Measurements from ENCODE around the gene MYH15. TPM values are rescaled to one million over a fixed set of nuclear protein-coding genes. Genes with fewer than 3 reads are reported as not detected.

The MYH15 gene
- total and polyA plus RNA-seq, 10 of the 15 experiments (the other 5 are each of a cell fraction or from before 2014, with no cell fraction given): 0.05 to 0.27 (median 0.09) TPM; not detected in 1

GRCh38 chr3:108474581-108474980 is 35.8 kb downstream of the MYH15 start (continued):
- no peak for TF ChIP-seq RB1 (IDR thresholded peaks at IDR 0.05; ENCODE audit: borderline replicate concordance)
- no peak for TF ChIP-seq BMI1 (IDR thresholded peaks at IDR 0.05; ENCODE audit: borderline replicate concordance)
- TF ChIP-seq MEF2B (IDR thresholded peaks at IDR 0.05; ENCODE audit: partially characterized antibody, poor library complexity, severe bottlenecking): no peak
- TF ChIP-seq SUPT20H (IDR thresholded peaks at IDR 0.05; ENCODE audit: borderline replicate concordance, control insufficient read depth, low read depth, low read length): no peak
- no peak for TF ChIP-seq NFIC (IDR thresholded peaks at IDR 0.05; ENCODE audit: low read depth, low read length)

- no peak for ATAC-seq
- no peaks in the 10 kb centered on the region for H3K9me3 ChIP-seq (replicated peaks; ENCODE audit: control insufficient read depth, insufficient read depth, low read length)
- no peak overlapping the region for H3K4me3 ChIP-seq
- no peak for DNase-seq (ENCODE audit: low read depth, low spot score)
- CTCF ChIA-PET: interaction anchor here (1.3 to 3.3 kb wide), 3 partner anchors 12 to 320 kb away, joined by 3 to 17 read pairs (median 4); no protein-coding TSS in a partner anchor
- no peak for FAIRE-seq
- no peaks in the 10 kb centered on the region; a peak in 1 of 4 replicates for H3K27me3 ChIP-seq (replicated peaks in 1 of 2; ENCODE audit: control insufficient read depth in 2 of 2, insufficient read depth in 2 of 2, low read length in 1 of 2)
- RAD21 ChIA-PET (ENCODE audit: unreplicated experiment): interaction anchor here (2.6 kb wide), 1 partner anchor 320 kb away, joined by 10 read pairs; no protein-coding TSS in a partner anchor
- H3K79me2 ChIP-seq (ENCODE audit: control insufficient read depth, insufficient read depth, low read length): no peaks in the 10 kb centered on the region
- H3K4me1 ChIP-seq (ENCODE audit: control insufficient read depth, insufficient read depth, low read length): no peaks in the 10 kb centered on the region
- no peak overlapping the region for H3K4me2 ChIP-seq (ENCODE audit: control insufficient read depth, insufficient read depth)
- intact Hi-C loops (cut with micrococcal nuclease; ENCODE audit: unreplicated experiment) (loop anchor here (10.0 kb wide), 1 partner anchor 1239 kb away; no protein-coding TSS in a partner anchor), in situ Hi-C loops (cut with MboI) (loop anchor here (5.0 to 10.0 kb wide), 2 partner anchors 321 to 1239 kb away; no protein-coding TSS in a partner anchor)
- H3K36me3 ChIP-seq (ENCODE audit: control insufficient read depth in 2 of 2, insufficient read depth in 2 of 2, low read length in 1 of 2): no peaks in the 10 kb centered on the region
- no peak overlapping the region for H3K9ac ChIP-seq (ENCODE audit: control insufficient read depth, insufficient read depth, low read length)
- SMC1A ChIA-PET (ENCODE audit: uncharacterized antibody, unreplicated experiment): interaction anchor here (0.9 to 2.7 kb wide), 3 partner anchors 12 to 321 kb away, joined by 3 to 13 read pairs (median 4); no protein-coding TSS in a partner anchor
- BruUV-seq (replicated peaks): no TSS peak
- H4K20me1 ChIP-seq (ENCODE audit: control insufficient read depth, insufficient read depth): no peaks in the 10 kb centered on the region
- no peak overlapping the region for H3K27ac ChIP-seq (ENCODE audit: control insufficient read depth, insufficient read depth)
- no peak overlapping the region for H2AFZ ChIP-seq (ENCODE audit: control insufficient read depth, low read depth, low read length)
- POLR2A ChIA-PET: no interaction called here
- TF ChIP-seq YY1 (IDR thresholded peaks at IDR 0.05; ENCODE audit: low read depth, low read length) (no peak), EGR1 (IDR thresholded peaks at IDR 0.05; ENCODE audit: borderline replicate concordance in 1 of 2, low read depth in 2 of 2, low read length in 2 of 2) (no peak), ZNF274 (IDR thresholded peaks at IDR 0.05; ENCODE audit: insufficient read depth, insufficient read length) (no peak), MEF2B (IDR thresholded peaks at IDR 0.05; ENCODE audit: partially characterized antibody, poor library complexity, severe bottlenecking) (no peak), PBX3 (IDR thresholded peaks at IDR 0.05; ENCODE audit: insufficient replicate concordance, low read depth, low read length) (no peak), SMC3 (IDR thresholded peaks at IDR 0.05; ENCODE audit: borderline replicate concordance, low read length) (no peak), SMAD1 (IDR thresholded peaks at IDR 0.05; ENCODE audit: low read depth, partially characterized antibody) (no peak), BMI1 (IDR thresholded peaks at IDR 0.05; ENCODE audit: borderline replicate concordance) (no peak), IRF3 (IDR thresholded peaks at IDR 0.05) (no peak), HDAC6 (IDR thresholded peaks at IDR 0.05; ENCODE audit: unreplicated experiment) (no peak), SP1 (IDR thresholded peaks at IDR 0.05; ENCODE audit: low read depth, low read length) (no peak), MLLT1 (IDR thresholded peaks at IDR 0.05) (no peak), MYB (IDR thresholded peaks at IDR 0.05; ENCODE audit: borderline replicate concordance, low read depth, low read length) (no peak), SIX5 (IDR thresholded peaks at IDR 0.05; ENCODE audit: low read depth, low read length, severe bottlenecking) (no peak), JUND (IDR thresholded peaks at IDR 0.05; ENCODE audit: low read depth, low read length) (no peak), RELA (IDR thresholded peaks at IDR 0.05; ENCODE audit: borderline replicate concordance, partially characterized antibody) (no peak)
These were observed 36.7 kb downstream of the MYH15 start for GRCh38 chr3:108473711-108474110.

Measured in GM12878 (cell line).